SH-SY5Y (cell line): ENCODE measurements around the gene PSMC1.

Source experiments
- GATA2 ChIP-seq: IDR thresholded peaks from 2 replicates; pipeline ENCODE4 v1.6.1; 2011; ENCODE audit warnings: mild to moderate bottlenecking, low read depth, low read length
- GATA3 ChIP-seq: IDR thresholded peaks from 2 replicates; pipeline ENCODE4 v1.6.1; 2011; ENCODE audit warnings: low read depth, mild to moderate bottlenecking, low read length, moderate library complexity

GRCh38 chr14:90318016-90318415 lies 61.7 kb downstream of the PSMC1 start:
- TF ChIP-seq GATA3 = no peak
- TF ChIP-seq GATA2 = no peak
